H1 (cell line): Measurements from ENCODE around the gene CFAP92. TPM values are rescaled to one million over a fixed set of nuclear protein-coding genes. Genes with fewer than 3 reads are reported as not detected.

Experiments
- CTCF ChIA-PET: fragments of 300-600 bp; sonication (Branson Sonifier 250); formaldehyde crosslinking; loops from one replicate; lab custom pipeline; 2021; ENCODE audit not compliant: partially characterized antibody; lab: Charles Lee
- POLR2A ChIA-PET: fragments of 300-600 bp; sonication (Branson Sonifier 250); formaldehyde crosslinking; loops from one replicate; lab custom pipeline; 2021; ENCODE audit warnings: inconsistent platforms; ENCODE audit not compliant: partially characterized antibody; lab: Charles Lee
- DNase-seq, 2 experiments: peaks; one replicate each; pipeline versions ENCODE4 v3.0.0 to v3.0.0-alpha.2; 2010 to 2022; ENCODE audit warnings: low spot score in 2 of 2, low read depth in 1 of 2, mixed read lengths in 1 of 2
- FAIRE-seq: peaks from 2 replicates; lab custom pipeline; 2011; peaks lifted over from hg19 to GRCh38; lab: Jason Lieb, UNC
- H2AFZ ChIP-seq: 2 replicates; pipeline ENCODE4 v1.8.1; 2012; ENCODE audit warnings: low read length, inconsistent platforms
- H2AK5ac ChIP-seq: 2 replicates; pipeline ENCODE4 v1.6.1; 2013; ENCODE audit warnings: low read depth, low read length
- H2BK120ac ChIP-seq: replicated peaks from 2 replicates; pipeline ENCODE3; 2013; ENCODE audit warnings: low read depth, low read length, inconsistent platforms
- H2BK12ac ChIP-seq: 2 replicates; pipeline ENCODE4 v1.6.1; 2013; ENCODE audit warnings: low read depth, low read length
- H2BK15ac ChIP-seq: 2 replicates; pipeline ENCODE4 v1.6.1; 2013; ENCODE audit warnings: low read length
- H2BK20ac ChIP-seq: 2 replicates; pipeline ENCODE4 v1.6.1; 2013; ENCODE audit warnings: low read length
- H2BK5ac ChIP-seq: 2 replicates; pipeline ENCODE4 v1.6.1; 2013; ENCODE audit warnings: low read depth, low read length
- H3K14ac ChIP-seq: 2 replicates; pipeline ENCODE4 v1.6.1; 2013; ENCODE audit warnings: inconsistent platforms; ENCODE audit not compliant: insufficient read length
- H3K18ac ChIP-seq: 2 replicates; pipeline ENCODE4 v1.6.1; 2013; ENCODE audit warnings: low read length; ENCODE audit errors: extremely low read depth
- H3K23ac ChIP-seq: 2 replicates; pipeline ENCODE4 v1.6.1; 2013; ENCODE audit warnings: inconsistent platforms; ENCODE audit not compliant: insufficient read length
- H3K23me2 ChIP-seq: 2 replicates; pipeline ENCODE4 v1.6.1; 2013; ENCODE audit warnings: low read depth, low read length
- H3K27ac ChIP-seq: 2 replicates; pipeline ENCODE4 v1.6.1; 2011; ENCODE audit warnings: low read depth, low read length, inconsistent platforms
- H3K27me3 ChIP-seq, 4 experiments: replicated peaks in 1 of 4; 1 replicate in 1 of 4; 2 replicates in 3 of 4; pipeline versions ENCODE4 v1.6.1 to v1.8.1; 2011 to 2013; ENCODE audit warnings: low read length in 3 of 4, mild to moderate bottlenecking in 3 of 4, inconsistent platforms in 2 of 4, mixed read lengths in 2 of 4, moderate library complexity in 1 of 4; ENCODE audit not compliant: control insufficient read depth in 3 of 4, insufficient read depth in 3 of 4; ENCODE audit errors: extremely low read depth in 1 of 4
- H3K36me3 ChIP-seq, 4 experiments: 2 replicates each; pipeline versions ENCODE4 v1.6.1 to v1.8.1; 2011 to 2013; ENCODE audit warnings: mild to moderate bottlenecking in 4 of 4, low read length in 3 of 4, moderate library complexity in 2 of 4, control low read depth in 1 of 4, inconsistent platforms in 1 of 4; ENCODE audit not compliant: insufficient read depth in 4 of 4, control insufficient read depth in 2 of 4
- H3K4ac ChIP-seq: replicated peaks from 2 replicates; pipeline ENCODE3; 2013; ENCODE audit warnings: low read length, low read depth, mixed read lengths, inconsistent platforms; ENCODE audit not compliant: insufficient read length
- H3K4me1 ChIP-seq, 4 experiments: replicated peaks in 1 of 4; 1 replicate in 1 of 4; 2 replicates in 3 of 4; pipeline versions ENCODE4 v1.6.1 to v1.8.1; 2011 to 2013; ENCODE audit warnings: low read length in 3 of 4, inconsistent platforms in 2 of 4, mixed read lengths in 1 of 4; ENCODE audit not compliant: insufficient read depth in 4 of 4, control insufficient read depth in 3 of 4
- H3K4me2 ChIP-seq, 2 experiments: 2 replicates each; pipeline versions ENCODE4 v1.6.1 to v1.8.1; 2011 to 2013; ENCODE audit warnings: low read depth in 2 of 2, low read length in 2 of 2, control low read depth in 1 of 2, inconsistent platforms in 1 of 2, mild to moderate bottlenecking in 1 of 2; ENCODE audit not compliant: insufficient read depth in 1 of 2
- H3K4me3 ChIP-seq, 4 experiments: fragments of 200-600, 300-600 bp in 1 of 4; sonication (generic), shearing (Covaris generic), sonication (Bioruptor Twin) in 1 of 4; 2 replicates each; pipeline versions ENCODE4 v1.5.1 to v1.8.1; 2011 to 2016; ENCODE audit warnings: low read length in 4 of 4, low read depth in 3 of 4, control low read depth in 2 of 4, inconsistent platforms in 2 of 4, mild to moderate bottlenecking in 2 of 4, mixed read lengths in 1 of 4, moderate library complexity in 1 of 4; ENCODE audit not compliant: insufficient read depth in 2 of 4; ENCODE audit errors: extremely low read depth in 1 of 4
- H3K56ac ChIP-seq: replicated peaks from 2 replicates; pipeline ENCODE3; 2013; ENCODE audit warnings: low read depth, mild to moderate bottlenecking, mixed read lengths, low read length, inconsistent platforms; ENCODE audit not compliant: insufficient read length
- H3K79me1 ChIP-seq: 2 replicates; pipeline ENCODE4 v1.6.1; 2013; ENCODE audit warnings: low read depth, low read length, control low read depth
- H3K79me2 ChIP-seq, 2 experiments: 2 replicates each; pipeline versions ENCODE4 v1.6.1 to v1.8.1; 2012 to 2013; ENCODE audit warnings: low read length in 2 of 2, mild to moderate bottlenecking in 2 of 2, inconsistent platforms in 1 of 2; ENCODE audit not compliant: insufficient read depth in 2 of 2, control insufficient read depth in 1 of 2
- H3K9ac ChIP-seq, 4 experiments: replicated peaks in 1 of 4; 1 replicate in 1 of 4; 2 replicates in 3 of 4; pipeline versions ENCODE4 v1.6.1 to v1.8.1; 2011 to 2013; ENCODE audit warnings: low read depth in 3 of 4, low read length in 3 of 4, control low read depth in 2 of 4, mild to moderate bottlenecking in 2 of 4, moderate library complexity in 2 of 4, inconsistent platforms in 1 of 4; ENCODE audit errors: extremely low read depth in 1 of 4
- H3K9me3 ChIP-seq, 2 experiments: 2 replicates each; pipeline versions ENCODE4 v1.6.1 to v1.8.1; 2012 to 2013; ENCODE audit warnings: mild to moderate bottlenecking in 2 of 2, moderate library complexity in 2 of 2, control low read depth in 1 of 2, inconsistent platforms in 1 of 2, low read depth in 1 of 2, low read length in 1 of 2, mixed read lengths in 1 of 2; ENCODE audit not compliant: insufficient read depth in 2 of 2
- H4K20me1 ChIP-seq, 2 experiments: replicated peaks in 1 of 2; 2 replicates each; pipeline versions ENCODE3 to v1.8.1; 2011 to 2013; ENCODE audit warnings: inconsistent platforms in 2 of 2, low read length in 2 of 2, mild to moderate bottlenecking in 1 of 2; ENCODE audit not compliant: insufficient read depth in 2 of 2, control insufficient read depth in 1 of 2
- H4K5ac ChIP-seq: 2 replicates; pipeline ENCODE4 v1.6.1; 2013; ENCODE audit warnings: low read length, low read depth, mixed read lengths, inconsistent platforms; ENCODE audit not compliant: insufficient read length
- H4K8ac ChIP-seq: 2 replicates; pipeline ENCODE4 v1.8.0; 2013; ENCODE audit warnings: mild to moderate bottlenecking, moderate library complexity, low read length, inconsistent platforms; ENCODE audit not compliant: insufficient read depth; ENCODE audit errors: extremely low read depth
- H4K91ac ChIP-seq: replicated peaks from 2 replicates; pipeline ENCODE3; 2013; ENCODE audit warnings: low read length, mixed read lengths, inconsistent platforms; ENCODE audit not compliant: insufficient read length
- HDAC6 ChIP-seq: IDR thresholded peaks from one replicate; pipeline ENCODE4 v1.7.1; 2012; ENCODE audit warnings: low read depth, mild to moderate bottlenecking, inconsistent platforms, low read length, moderate library complexity
- POLR2A ChIP-seq, 2 experiments: IDR thresholded peaks; 1 replicate in 1 of 2; 2 replicates in 1 of 2; pipeline ENCODE4 v1.6.1; 2011; ENCODE audit warnings: low read depth in 2 of 2, low read length in 2 of 2, mild to moderate bottlenecking in 2 of 2; ENCODE audit errors: control extremely low read depth in 1 of 2
- POU5F1 ChIP-seq: IDR thresholded peaks from 2 replicates; pipeline ENCODE4 v1.6.1; 2011; ENCODE audit warnings: low read depth, mild to moderate bottlenecking, low read length, moderate library complexity
- WGBS, 2 experiments: shearing (Covaris generic) in 1 of 2; methylation state at CpG; one replicate each; pipeline versions ENCODE4 v1.1.6 to v1.1.7; 2013 to 2015; ENCODE audit warnings: low lambda C conversion rate in 2 of 2, mixed read lengths in 2 of 2, inconsistent platforms in 1 of 2, low coverage in 1 of 2, missing lambda C conversion rate in 1 of 2; ENCODE audit not compliant: insufficient replicate concordance in 2 of 2, insufficient coverage in 1 of 2, insufficient read length in 1 of 2; ENCODE audit errors: extremely low coverage in 1 of 2, missing lambda C conversion rate in 1 of 2; 5-methylcytosine and 5-hydroxymethylcytosine counted together
- polyA plus RNA-seq, 7 experiments: library from polyadenylated mRNA; depleted of rRNA in 3 of 7; stranded (reverse) in 5 of 7; unstranded in 2 of 7; fragments of >200 nt in 5 of 7; fragments of 200-250 nt in 2 of 7; gene quantifications; 1 replicate in 5 of 7; 2 replicates in 1 of 7; 4 replicates in 1 of 7; pipeline versions ENCODE4 v1.2.1 to v1.2.3, GENCODE V29; 2011 to 2013; ENCODE audit warnings: missing spikeins in 2 of 7, mixed read lengths in 2 of 7
- total RNA-seq: library from RNA; stranded (reverse); fragmentation: NEBNext Ultra II Directional; extraction: Animal tissue kit (Norgen Biotek cat#: 25700); gene quantifications from 2 replicates; pipeline ENCODE4 v1.2.1, GENCODE V29; 2021
- TF ChIP-seq, protein P1 (sequence below): IDR thresholded peaks from 2 replicates; pipeline ENCODE4 v1.6.1; 2011; ENCODE audit warnings: low read length, improper control_type of control experiment
- TF ChIP-seq, protein P2 (sequence below): IDR thresholded peaks from 2 replicates; pipeline ENCODE4 v1.6.1; 2012; ENCODE audit warnings: low read length, inconsistent platforms

Gene CFAP92
- total and polyA plus RNA-seq, 2 of the 8 experiments (the other 6 are each of a cell fraction or from before 2014, with no cell fraction given), result 0.77 to 2.0 TPM

DNA sequence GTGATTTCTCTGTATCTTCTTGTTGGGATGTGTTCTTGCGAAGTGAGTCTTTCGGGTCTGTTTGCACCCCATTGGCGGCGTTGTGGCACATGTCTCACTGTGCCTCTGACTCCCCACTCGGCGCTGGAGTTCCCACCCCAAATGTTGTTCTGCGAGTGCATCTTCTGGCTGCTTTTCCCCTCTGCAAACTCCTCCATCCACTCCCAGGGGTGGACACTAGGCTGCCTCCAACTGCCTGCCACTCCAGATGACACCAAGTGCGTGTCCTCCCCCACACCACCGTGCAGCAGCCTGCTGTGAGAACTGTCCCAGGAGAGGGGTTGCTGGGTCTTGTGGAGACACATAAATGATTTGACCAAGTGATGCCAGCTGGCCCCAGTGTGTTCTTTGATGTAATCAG lies 24.9 kb upstream of the CFAP92 start:
- no peak overlapping the region for H2BK5ac ChIP-seq
- H2AK5ac ChIP-seq, result no peak overlapping the region
- H3K23me2 ChIP-seq, result no peaks in the 10 kb centered on the region
- H3K23ac ChIP-seq, result no peak overlapping the region
- TF ChIP-seq POU5F1, result no peak
- TF ChIP-seq POLR2A (IDR thresholded peaks at IDR 0.05; ENCODE audit: control extremely low read depth in 1 of 2, low read depth in 2 of 2, low read length in 2 of 2), result no peak
- TF ChIP-seq, protein P1, sequence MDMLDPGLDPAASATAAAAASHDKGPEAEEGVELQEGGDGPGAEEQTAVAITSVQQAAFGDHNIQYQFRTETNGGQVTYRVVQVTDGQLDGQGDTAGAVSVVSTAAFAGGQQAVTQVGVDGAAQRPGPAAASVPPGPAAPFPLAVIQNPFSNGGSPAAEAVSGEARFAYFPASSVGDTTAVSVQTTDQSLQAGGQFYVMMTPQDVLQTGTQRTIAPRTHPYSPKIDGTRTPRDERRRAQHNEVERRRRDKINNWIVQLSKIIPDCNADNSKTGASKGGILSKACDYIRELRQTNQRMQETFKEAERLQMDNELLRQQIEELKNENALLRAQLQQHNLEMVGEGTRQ, result no peak
- no peak for TF ChIP-seq HDAC6
- TF ChIP-seq, protein P2, sequence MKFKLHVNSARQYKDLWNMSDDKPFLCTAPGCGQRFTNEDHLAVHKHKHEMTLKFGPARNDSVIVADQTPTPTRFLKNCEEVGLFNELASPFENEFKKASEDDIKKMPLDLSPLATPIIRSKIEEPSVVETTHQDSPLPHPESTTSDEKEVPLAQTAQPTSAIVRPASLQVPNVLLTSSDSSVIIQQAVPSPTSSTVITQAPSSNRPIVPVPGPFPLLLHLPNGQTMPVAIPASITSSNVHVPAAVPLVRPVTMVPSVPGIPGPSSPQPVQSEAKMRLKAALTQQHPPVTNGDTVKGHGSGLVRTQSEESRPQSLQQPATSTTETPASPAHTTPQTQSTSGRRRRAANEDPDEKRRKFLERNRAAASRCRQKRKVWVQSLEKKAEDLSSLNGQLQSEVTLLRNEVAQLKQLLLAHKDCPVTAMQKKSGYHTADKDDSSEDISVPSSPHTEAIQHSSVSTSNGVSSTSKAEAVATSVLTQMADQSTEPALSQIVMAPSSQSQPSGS, result no peak
- TF ChIP-seq, all 59 proteins: peak for 0
- Histone ChIP-seq H2BK12ac (no peak overlapping the region), H3K79me2 (no peaks in the 10 kb centered on the region), H2BK20ac (no peak overlapping the region), H3K9ac (no peak overlapping the region), H3K27me3 (peaks cover 0 to 4% (median 0%) of the 10 kb centered on the region in 4 experiments; a peak in 1 of 7 replicates), H3K4me1 (peaks cover 0 to 7% (median 1%) of the 10 kb centered on the region in 4 experiments; a peak in 2 of 7 replicates), H3K79me1 (no peaks in the 10 kb centered on the region), H4K91ac (no peak overlapping the region), H3K4ac (no peak overlapping the region), H2AFZ (no peak overlapping the region), H3K27ac (no peak overlapping the region), H4K20me1 (no peaks in the 10 kb centered on the region), H3K18ac (no peak overlapping the region), H3K9me3 (no peaks in the 10 kb centered on the region), H2BK15ac (no peak overlapping the region), H3K36me3 (no peaks in the 10 kb centered on the region), H3K56ac (no peak overlapping the region), H4K5ac (no peak overlapping the region), H3K14ac (no peak overlapping the region), H3K4me3 (no peak overlapping the region), H2BK120ac (no peak overlapping the region), H4K8ac (no peak overlapping the region), H3K4me2 (no peak overlapping the region)
- DNase-seq (no peak), FAIRE-seq (no peak)
- POLR2A ChIA-PET, result no interaction called here
- 85% methylated on average over 9 of the region's 9 CpGs; no CpG with 5 or more reads in 1 of the 2 experiments for WGBS, 2 experiments
- CTCF ChIA-PET, result interaction anchor here (1.0 to 10.0 kb wide), 2 partner anchors 9 to 48 kb away, joined by 5 to 58 read pairs; no protein-coding TSS in a partner anchor
